Measurements from ENCODE around the gene IQSEC1. TPM values are rescaled to one million over a fixed set of nuclear protein-coding genes. Genes with fewer than 3 reads are reported as not detected.

The IQSEC1 gene
- total and polyA plus RNA-seq, 2 donors (not counting 1 experiment from before 2014, with no cell fraction given), result 4.3 to 18.2 TPM

DNA sequence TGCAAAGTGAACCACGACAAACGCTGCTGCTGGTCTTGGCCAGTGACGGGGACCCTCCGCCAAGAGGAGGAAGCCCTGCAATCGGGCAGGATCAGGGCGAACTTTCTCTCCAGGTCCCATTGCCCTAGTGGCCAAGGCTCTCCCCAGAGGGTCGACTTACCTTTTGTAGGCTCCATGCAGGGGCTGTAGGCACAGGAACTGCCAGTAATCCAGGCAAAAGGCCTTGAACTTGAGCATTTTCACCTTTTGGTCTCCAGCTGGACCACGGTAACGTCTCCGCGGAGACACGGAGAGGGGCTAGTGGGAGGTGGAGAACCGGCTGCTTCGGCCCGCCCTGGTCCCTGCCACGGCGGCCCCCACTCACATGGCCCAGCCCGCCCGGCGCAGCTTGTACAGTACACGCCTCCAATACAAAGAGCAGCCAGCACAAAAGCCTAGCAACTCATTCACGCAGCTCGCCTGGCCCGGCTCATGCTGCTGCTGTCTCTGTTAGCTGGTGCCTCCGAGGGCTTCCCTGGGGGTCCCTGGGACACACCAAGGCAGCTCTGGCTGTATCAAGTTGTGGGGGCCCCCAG lies 31.0 kb downstream of the IQSEC1 start:
- H3K9ac ChIP-seq (ENCODE audit: insufficient read depth, low read length), result no peak overlapping the region
- H3K36me3 ChIP-seq (ENCODE audit: control insufficient read depth, insufficient read depth, low read length), result no peaks in the 10 kb centered on the region
- no peaks in the 10 kb centered on the region for H3K9me3 ChIP-seq (ENCODE audit: control insufficient read depth, insufficient read depth, low read depth, low read length)
- H3K27me3 ChIP-seq (ENCODE audit: control insufficient read depth, insufficient read depth, low read length), result peaks cover 3% of the 10 kb centered on the region
- H4K20me1 ChIP-seq (ENCODE audit: control insufficient read depth, extremely low read depth, insufficient read depth, low read length), result no peaks in the 10 kb centered on the region
- no peaks in the 10 kb centered on the region for H3K79me2 ChIP-seq (ENCODE audit: control insufficient read depth, insufficient read depth, low read length)
- no peak overlapping the region for H3K4me3 ChIP-seq (replicated peaks in 1 of 4; ENCODE audit: control extremely low read depth in 1 of 4, insufficient read depth in 1 of 4, low read depth in 3 of 4, low read length in 4 of 4)
- no peaks in the 10 kb centered on the region for H3K4me1 ChIP-seq (ENCODE audit: control insufficient read depth, extremely low read depth, insufficient read depth, low read length)
- H3K4me2 ChIP-seq (ENCODE audit: extremely low read depth, insufficient read depth, low read length), result no peak overlapping the region
- DNase-seq (ENCODE audit: low read depth in 2 of 2), result no peak
- H3K27ac ChIP-seq (ENCODE audit: insufficient read depth, low read length), result no peak overlapping the region
- TF ChIP-seq EZH2 (IDR thresholded peaks at IDR 0.05; ENCODE audit: low read length, missing control alignments), result no peak
- TF ChIP-seq, protein P1, sequence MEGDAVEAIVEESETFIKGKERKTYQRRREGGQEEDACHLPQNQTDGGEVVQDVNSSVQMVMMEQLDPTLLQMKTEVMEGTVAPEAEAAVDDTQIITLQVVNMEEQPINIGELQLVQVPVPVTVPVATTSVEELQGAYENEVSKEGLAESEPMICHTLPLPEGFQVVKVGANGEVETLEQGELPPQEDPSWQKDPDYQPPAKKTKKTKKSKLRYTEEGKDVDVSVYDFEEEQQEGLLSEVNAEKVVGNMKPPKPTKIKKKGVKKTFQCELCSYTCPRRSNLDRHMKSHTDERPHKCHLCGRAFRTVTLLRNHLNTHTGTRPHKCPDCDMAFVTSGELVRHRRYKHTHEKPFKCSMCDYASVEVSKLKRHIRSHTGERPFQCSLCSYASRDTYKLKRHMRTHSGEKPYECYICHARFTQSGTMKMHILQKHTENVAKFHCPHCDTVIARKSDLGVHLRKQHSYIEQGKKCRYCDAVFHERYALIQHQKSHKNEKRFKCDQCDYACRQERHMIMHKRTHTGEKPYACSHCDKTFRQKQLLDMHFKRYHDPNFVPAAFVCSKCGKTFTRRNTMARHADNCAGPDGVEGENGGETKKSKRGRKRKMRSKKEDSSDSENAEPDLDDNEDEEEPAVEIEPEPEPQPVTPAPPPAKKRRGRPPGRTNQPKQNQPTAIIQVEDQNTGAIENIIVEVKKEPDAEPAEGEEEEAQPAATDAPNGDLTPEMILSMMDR (conservative IDR thresholded peaks at IDR 0.05 in 1 of 2, IDR thresholded peaks at IDR 0.05 in 1 of 2; ENCODE audit: low read depth in 1 of 2, low read length in 2 of 2), result no peak
- H2AFZ ChIP-seq (ENCODE audit: low read length), result no peak overlapping the region

DNA sequence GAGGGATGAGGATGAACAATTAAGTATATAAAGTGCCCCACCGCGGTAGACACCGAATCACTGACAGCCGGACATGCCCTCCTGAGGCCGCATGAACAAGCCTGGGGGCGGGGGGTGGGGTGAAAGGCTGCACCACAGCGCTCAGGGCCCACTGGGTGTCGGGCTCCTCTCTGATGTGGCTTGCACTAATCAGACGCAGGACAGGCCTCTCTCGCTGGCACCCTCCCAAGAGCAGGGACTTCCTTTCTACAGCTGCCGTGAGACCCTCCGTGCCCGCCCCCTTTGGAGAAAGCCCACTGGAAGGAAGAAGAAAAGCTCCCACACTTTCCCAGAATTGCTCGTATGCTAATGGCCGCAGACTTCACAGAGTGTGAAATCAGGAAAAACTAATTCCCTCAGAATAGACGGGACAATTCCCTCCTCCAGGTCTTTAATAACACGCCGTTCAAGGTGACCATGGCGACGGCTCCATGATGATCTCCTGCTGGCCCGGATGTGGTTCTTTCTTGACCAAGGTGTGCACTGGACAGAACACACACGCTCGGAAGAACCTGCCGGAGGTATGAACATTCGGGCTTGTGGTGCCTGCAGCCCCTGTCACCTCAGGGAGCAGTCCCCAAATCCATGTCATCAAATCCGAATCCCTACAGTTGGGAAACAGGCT lies 32.0 kb downstream of the IQSEC1 start:
- no peak for TF ChIP-seq EZH2 (IDR thresholded peaks at IDR 0.05; ENCODE audit: low read length, missing control alignments)
- TF ChIP-seq, protein P1 (conservative IDR thresholded peaks at IDR 0.05 in 1 of 2, IDR thresholded peaks at IDR 0.05 in 1 of 2; ENCODE audit: low read depth in 1 of 2, low read length in 2 of 2), result no peak
- no peak for DNase-seq (ENCODE audit: low read depth in 2 of 2)
- Histone ChIP-seq H3K9me3 (ENCODE audit: control insufficient read depth, insufficient read depth, low read depth, low read length) (no peaks in the 10 kb centered on the region), H3K79me2 (ENCODE audit: control insufficient read depth, insufficient read depth, low read length) (no peaks in the 10 kb centered on the region), H2AFZ (ENCODE audit: low read length) (no peak overlapping the region), H3K4me3 (replicated peaks in 1 of 4; ENCODE audit: control extremely low read depth in 1 of 4, insufficient read depth in 1 of 4, low read depth in 3 of 4, low read length in 4 of 4) (no peak overlapping the region), H3K36me3 (ENCODE audit: control insufficient read depth, insufficient read depth, low read length) (no peaks in the 10 kb centered on the region), H3K27ac (ENCODE audit: insufficient read depth, low read length) (no peak overlapping the region), H3K4me2 (ENCODE audit: extremely low read depth, insufficient read depth, low read length) (no peak overlapping the region), H3K9ac (ENCODE audit: insufficient read depth, low read length) (no peak overlapping the region), H3K27me3 (ENCODE audit: control insufficient read depth, insufficient read depth, low read length) (peaks cover 3% of the 10 kb centered on the region), H4K20me1 (ENCODE audit: control insufficient read depth, extremely low read depth, insufficient read depth, low read length) (no peaks in the 10 kb centered on the region), H3K4me1 (ENCODE audit: control insufficient read depth, extremely low read depth, insufficient read depth, low read length) (no peaks in the 10 kb centered on the region)

DNA sequence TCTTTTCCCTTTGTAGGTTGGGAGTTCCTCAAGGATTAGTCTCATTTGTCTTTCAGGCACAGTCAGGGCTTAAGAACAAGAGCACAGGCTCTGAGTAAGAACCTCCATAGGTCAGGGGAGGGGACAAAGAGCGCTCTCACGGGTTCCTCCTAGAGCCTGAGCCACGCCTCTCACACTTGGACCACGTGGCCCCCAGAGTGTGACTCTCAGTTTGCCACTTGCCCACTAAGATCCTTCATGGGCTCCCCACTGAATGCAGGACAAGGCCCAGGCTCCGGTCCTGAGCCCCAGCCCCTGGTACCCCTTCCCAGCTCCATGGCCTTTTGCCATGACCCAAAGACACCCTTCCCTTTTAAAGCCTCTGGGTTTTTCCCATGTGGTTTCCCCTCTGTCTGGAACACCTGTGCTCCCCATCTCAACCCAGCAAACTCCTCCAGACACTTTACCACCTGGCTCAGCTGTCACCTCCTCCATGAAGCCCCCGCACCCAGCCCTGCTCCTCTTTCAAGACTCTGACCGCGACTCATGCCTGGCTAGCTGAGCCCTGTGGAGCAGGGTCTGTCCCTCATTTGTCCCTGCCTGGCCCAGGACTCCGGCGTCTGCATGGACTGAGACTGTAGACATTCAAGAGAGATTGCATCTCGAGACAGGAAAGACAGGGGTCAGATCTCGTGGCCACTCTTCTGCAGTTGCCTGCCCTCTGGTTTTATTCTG lies 32.7 kb downstream of the IQSEC1 start:
- H3K4me1 ChIP-seq (ENCODE audit: control insufficient read depth, extremely low read depth, insufficient read depth, low read length), result no peaks in the 10 kb centered on the region
- H3K9me3 ChIP-seq (ENCODE audit: control insufficient read depth, insufficient read depth, low read depth, low read length), result no peaks in the 10 kb centered on the region
- H3K9ac ChIP-seq (ENCODE audit: insufficient read depth, low read length), result no peak overlapping the region
- no peak overlapping the region for H3K4me2 ChIP-seq (ENCODE audit: extremely low read depth, insufficient read depth, low read length)
- H3K36me3 ChIP-seq (ENCODE audit: control insufficient read depth, insufficient read depth, low read length), result no peaks in the 10 kb centered on the region
- no peak for DNase-seq (ENCODE audit: low read depth in 2 of 2)
- peaks cover 3% of the 10 kb centered on the region for H3K27me3 ChIP-seq (ENCODE audit: control insufficient read depth, insufficient read depth, low read length)
- H3K79me2 ChIP-seq (ENCODE audit: control insufficient read depth, insufficient read depth, low read length), result no peaks in the 10 kb centered on the region
- H3K27ac ChIP-seq (ENCODE audit: insufficient read depth, low read length), result no peak overlapping the region
- H4K20me1 ChIP-seq (ENCODE audit: control insufficient read depth, extremely low read depth, insufficient read depth, low read length), result no peaks in the 10 kb centered on the region
- no peak for TF ChIP-seq EZH2 (IDR thresholded peaks at IDR 0.05; ENCODE audit: low read length, missing control alignments)
- TF ChIP-seq, protein P1 (conservative IDR thresholded peaks at IDR 0.05 in 1 of 2, IDR thresholded peaks at IDR 0.05 in 1 of 2; ENCODE audit: low read depth in 1 of 2, low read length in 2 of 2), result no peak
- H2AFZ ChIP-seq (ENCODE audit: low read length), result no peak overlapping the region
- no peak overlapping the region for H3K4me3 ChIP-seq (replicated peaks in 1 of 4; ENCODE audit: control extremely low read depth in 1 of 4, insufficient read depth in 1 of 4, low read depth in 3 of 4, low read length in 4 of 4)
